Astrocyte (in vitro differentiated cells and primary cell): ENCODE measurements around the gene MTRF1L.

Experiments
- EZH2 ChIP-seq: IDR thresholded peaks from 2 replicates; pipeline ENCODE4 v1.6.1; 2012; ENCODE audit warnings: mild to moderate bottlenecking, low read length, inconsistent platforms; ENCODE audit not compliant: insufficient read depth
- TF ChIP-seq, protein P1 (sequence below): IDR thresholded peaks from 2 replicates; pipeline ENCODE4 v1.5.1; 2011; ENCODE audit warnings: low read depth, mild to moderate bottlenecking, inconsistent platforms, low read length, moderate library complexity; ENCODE audit not compliant: insufficient read depth

DNA sequence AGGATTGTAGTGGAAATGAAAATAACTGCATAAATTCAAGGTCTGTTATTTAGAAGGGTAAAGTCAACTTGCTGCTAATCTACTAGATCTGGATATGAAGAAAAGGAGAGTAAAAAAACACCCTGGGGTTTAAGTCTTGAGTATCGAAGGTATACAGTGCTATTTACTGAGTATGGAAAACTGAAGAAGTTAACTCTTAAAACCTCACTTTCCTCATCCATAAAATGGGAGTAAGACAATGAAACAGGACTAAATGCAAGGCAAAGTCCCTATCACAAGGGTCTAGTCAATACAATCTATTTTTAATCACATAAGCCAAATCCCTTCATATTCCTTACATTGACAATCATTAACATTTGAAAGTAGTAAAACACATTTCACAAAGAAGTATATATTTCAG, 21.9 kb downstream of the MTRF1L start:
- TF ChIP-seq EZH2 = no peak
- TF ChIP-seq, protein P1, sequence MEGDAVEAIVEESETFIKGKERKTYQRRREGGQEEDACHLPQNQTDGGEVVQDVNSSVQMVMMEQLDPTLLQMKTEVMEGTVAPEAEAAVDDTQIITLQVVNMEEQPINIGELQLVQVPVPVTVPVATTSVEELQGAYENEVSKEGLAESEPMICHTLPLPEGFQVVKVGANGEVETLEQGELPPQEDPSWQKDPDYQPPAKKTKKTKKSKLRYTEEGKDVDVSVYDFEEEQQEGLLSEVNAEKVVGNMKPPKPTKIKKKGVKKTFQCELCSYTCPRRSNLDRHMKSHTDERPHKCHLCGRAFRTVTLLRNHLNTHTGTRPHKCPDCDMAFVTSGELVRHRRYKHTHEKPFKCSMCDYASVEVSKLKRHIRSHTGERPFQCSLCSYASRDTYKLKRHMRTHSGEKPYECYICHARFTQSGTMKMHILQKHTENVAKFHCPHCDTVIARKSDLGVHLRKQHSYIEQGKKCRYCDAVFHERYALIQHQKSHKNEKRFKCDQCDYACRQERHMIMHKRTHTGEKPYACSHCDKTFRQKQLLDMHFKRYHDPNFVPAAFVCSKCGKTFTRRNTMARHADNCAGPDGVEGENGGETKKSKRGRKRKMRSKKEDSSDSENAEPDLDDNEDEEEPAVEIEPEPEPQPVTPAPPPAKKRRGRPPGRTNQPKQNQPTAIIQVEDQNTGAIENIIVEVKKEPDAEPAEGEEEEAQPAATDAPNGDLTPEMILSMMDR = no peak
